Right cardiac atrium (tissue), 5 donors: ENCODE measurements around the gene ATP13A1. TPM values are rescaled to one million over a fixed set of nuclear protein-coding genes. Genes with fewer than 3 reads are reported as not detected.

Experiments used
- ATAC-seq, 2 donors: fragments of 200-7000 bp; cut with Tn5 transposase; one replicate each; pipeline versions ENCODE4 v1.8.0 to v1.9.1; 2020; ENCODE audit warnings: moderate library complexity in 2 of 2, mild to moderate bottlenecking in 1 of 2
- DNase-seq, 3 donors: peaks; one replicate each; pipeline ENCODE4 v3.0.0-alpha.2; 2020
- H3K27ac ChIP-seq: one replicate; pipeline ENCODE4 v1.5.1; 2013; ENCODE audit warnings: mild to moderate bottlenecking, low read length, control low read depth, moderate library complexity
- H3K27me3 ChIP-seq: one replicate; pipeline ENCODE4 v1.6.1; 2013; ENCODE audit not compliant: control insufficient read depth, insufficient read depth
- H3K4me1 ChIP-seq: one replicate; pipeline ENCODE4 v1.6.1; 2013; ENCODE audit warnings: low read length; ENCODE audit not compliant: control insufficient read depth, insufficient read depth
- H3K4me3 ChIP-seq: one replicate; pipeline ENCODE4 v1.5.1; 2013; ENCODE audit warnings: low read length, control low read depth
- H3K9me3 ChIP-seq: one replicate; pipeline ENCODE4 v1.6.1; 2013; ENCODE audit warnings: low read length; ENCODE audit not compliant: control insufficient read depth
- WGBS: extraction: QIAGEN DNeasy Blood & Tissue Kit; methylation state at CpG from one replicate; pipeline ENCODE4 v1.1.7; 2013; 5-methylcytosine and 5-hydroxymethylcytosine counted together
- intact Hi-C, 4 donors: fragments of 100-400 bp; cut with DNase I; formaldehyde crosslinking; loops; one replicate each; pipeline versions ENCODE4 v1.11.0 to v1.14.0; 2022 to 2023
- polyA plus RNA-seq: library from polyadenylated mRNA; stranded (reverse); fragments of 200-250 nt; gene quantifications from one replicate; pipeline ENCODE4 v1.2.3, GENCODE V29; 2013
- total RNA-seq, 4 donors: library from RNA; stranded (reverse); fragmentation: NEBNext Ultra II Directional; extraction: Animal tissue kit (Norgen Biotek cat#: 25700); gene quantifications; one replicate each; pipeline ENCODE4 v1.2.1, GENCODE V29; 2021
- donor health status: healthy with polysubstance abuse.
- donor health status: DM: no; HTN: yes; CAD: no.
- donor health status: DM: no; HTN: no; CAD: no.
- donor health status: DM: no; HTN: yes; CAD: no; lungs with severe emphysema.
- donor health status: DM: yes; HTN: yes; CAD: no.

Gene ATP13A1
- total and polyA plus RNA-seq, 5 donors = 16.7 to 28.0 (median 22.0) TPM

GRCh38 chr19:19642506-19643157 lies 20.8 kb downstream of the ATP13A1 start:
- intact Hi-C loops = loop anchor here in 3 of 4 donors (2.0 to 10.0 kb wide), 2 partner anchors 108 to 110 kb away; partner anchors contain the start of gene CILP2 (in 1 of the 3)
- H3K27ac ChIP-seq = no peak overlapping the region
- H3K4me3 ChIP-seq = peak overlapping the region; percentile 67
- H3K4me1 ChIP-seq = peaks cover 2% of the 10 kb centered on the region
- ATAC-seq (peak in 1 of 2 donors; percentile 3), DNase-seq (peak in 1 of 3 donors; percentile 40)
- 20% methylated on average over 16 of the region's 16 CpGs for WGBS
- H3K27me3 ChIP-seq = no peaks in the 10 kb centered on the region
- no peaks in the 10 kb centered on the region for H3K9me3 ChIP-seq

GRCh38 chr19:19637523-19638251 lies 25.8 kb downstream of the ATP13A1 start:
- peak in 1 of 3 donors; percentile 61 for DNase-seq
- WGBS = 69% methylated on average over 53 of the region's 53 CpGs
- no peak overlapping the region for H3K4me3 ChIP-seq
- H3K4me1 ChIP-seq = no peaks in the 10 kb centered on the region
- intact Hi-C loops = loop anchor here in 1 of 4 donors (5.0 kb wide), 1 partner anchor 85 kb away; no protein-coding TSS in a partner anchor
- no peak for ATAC-seq
- H3K9me3 ChIP-seq = no peaks in the 10 kb centered on the region
- no peaks in the 10 kb centered on the region for H3K27me3 ChIP-seq
- no peak overlapping the region for H3K27ac ChIP-seq

GRCh38 chr19:19637186-19637522 lies 26.3 kb downstream of the ATP13A1 start:
- 77% methylated on average over 27 of the region's 27 CpGs for WGBS
- no peaks in the 10 kb centered on the region for H3K27me3 ChIP-seq
- ATAC-seq = no peak
- H3K9me3 ChIP-seq = no peaks in the 10 kb centered on the region
- no peaks in the 10 kb centered on the region for H3K4me1 ChIP-seq
- H3K27ac ChIP-seq = no peak overlapping the region
- DNase-seq = no peak
- intact Hi-C loops = loop anchor here in 1 of 4 donors (5.0 kb wide), 1 partner anchor 85 kb away; no protein-coding TSS in a partner anchor
- no peak overlapping the region for H3K4me3 ChIP-seq

DNA sequence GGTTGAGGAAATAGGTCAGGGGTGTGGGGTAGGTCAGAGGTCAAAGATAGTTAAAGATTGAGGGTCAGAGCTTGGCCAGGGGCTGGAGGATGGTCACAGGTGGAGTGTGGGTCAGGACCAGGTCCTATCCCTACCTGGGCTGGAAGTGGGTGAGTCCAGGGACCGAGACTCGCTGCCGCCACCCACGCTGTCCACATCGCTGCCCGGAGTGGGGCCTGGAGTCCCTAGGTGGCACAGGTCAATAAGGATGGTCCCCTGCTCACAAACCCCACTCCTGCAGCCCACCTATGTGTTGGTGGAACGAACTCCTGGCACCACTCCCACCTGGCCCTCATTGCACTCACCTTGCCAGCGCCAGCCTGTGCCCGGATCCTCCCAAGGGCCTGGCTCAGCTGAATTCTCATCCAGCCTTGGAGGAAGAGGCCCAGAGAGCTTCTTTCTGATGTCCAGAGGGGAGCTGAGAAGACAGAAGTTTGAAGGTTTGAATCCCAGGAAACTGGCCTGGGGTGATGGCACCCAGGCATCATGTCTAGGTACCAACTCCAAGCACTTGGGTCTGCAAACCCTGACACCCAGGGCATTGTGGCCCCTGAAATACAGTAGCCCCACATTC lies 26.8 kb downstream of the ATP13A1 start:
- no peak overlapping the region for H3K4me3 ChIP-seq
- intact Hi-C loops = loop anchor here in 1 of 4 donors (5.0 kb wide), 1 partner anchor 84 kb away; no protein-coding TSS in a partner anchor
- H3K27ac ChIP-seq = no peak overlapping the region
- H3K4me1 ChIP-seq = no peaks in the 10 kb centered on the region
- no peak for ATAC-seq
- no peak for DNase-seq
- H3K9me3 ChIP-seq = no peaks in the 10 kb centered on the region
- WGBS = 99% methylated on average over 9 of the region's 9 CpGs
- no peaks in the 10 kb centered on the region for H3K27me3 ChIP-seq

- no peaks in the 10 kb centered on the region for H3K9me3 ChIP-seq
- no peaks in the 10 kb centered on the region for H3K4me1 ChIP-seq
- DNase-seq (peak in 1 of 3 donors; percentile 49), ATAC-seq (no peak)
- no peaks in the 10 kb centered on the region for H3K27me3 ChIP-seq
- no peak overlapping the region for H3K4me3 ChIP-seq
- 97% methylated on average over 14 of the region's 14 CpGs for WGBS
- no peak overlapping the region for H3K27ac ChIP-seq
- intact Hi-C loops = loop anchor here in 1 of 4 donors (5.0 kb wide), 1 partner anchor 83 kb away; no protein-coding TSS in a partner anchor
Observed at GRCh38 chr19:19635313-19635702, 28.2 kb downstream of the ATP13A1 start.

GRCh38 chr19:19634516-19635312 lies 28.8 kb downstream of the ATP13A1 start:
- H3K27ac ChIP-seq = no peak overlapping the region
- 96% methylated on average over 36 of the region's 36 CpGs for WGBS
- ATAC-seq = no peak
- peak in 2 of 3 donors; percentile 29 to 46 for DNase-seq
- no peaks in the 10 kb centered on the region for H3K4me1 ChIP-seq
- H3K4me3 ChIP-seq = no peak overlapping the region
- H3K27me3 ChIP-seq = no peaks in the 10 kb centered on the region
- H3K9me3 ChIP-seq = no peaks in the 10 kb centered on the region
- intact Hi-C loops = loop anchor here in 1 of 4 donors (5.0 kb wide), 1 partner anchor 82 kb away; no protein-coding TSS in a partner anchor

GRCh38 chr19:19633711-19634515 lies 29.6 kb downstream of the ATP13A1 start:
- Histone ChIP-seq H3K4me1 (no peaks in the 10 kb centered on the region), H3K27ac (no peak overlapping the region), H3K9me3 (no peaks in the 10 kb centered on the region), H3K4me3 (no peak overlapping the region), H3K27me3 (no peaks in the 10 kb centered on the region)
- intact Hi-C loops = no loop called here
- DNase-seq = peak in 1 of 3 donors; percentile 28
- no peak for ATAC-seq
- WGBS = 95% methylated on average over 22 of the region's 22 CpGs

DNA sequence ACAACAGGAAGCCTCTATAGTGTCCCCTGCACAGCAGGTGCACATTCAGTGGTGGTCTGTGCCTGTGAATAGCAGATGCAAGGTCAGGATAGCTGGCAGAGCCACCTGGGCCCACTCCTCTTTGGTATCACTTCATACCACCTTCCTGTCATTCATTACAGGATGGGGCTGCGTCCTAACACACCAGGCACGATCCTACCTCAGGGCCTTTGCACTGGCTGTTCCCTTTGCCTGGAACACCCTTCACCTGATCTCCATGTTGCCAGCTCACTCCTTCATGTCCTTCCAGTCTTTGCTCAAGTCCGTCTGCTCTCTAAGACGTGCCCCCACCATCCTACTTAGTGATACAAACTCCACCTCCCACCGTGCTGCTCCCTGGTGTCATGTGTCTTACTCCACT lies 30.8 kb downstream of the ATP13A1 start:
- DNase-seq = no peak
- Histone ChIP-seq H3K9me3 (no peaks in the 10 kb centered on the region), H3K4me3 (no peak overlapping the region), H3K27ac (no peak overlapping the region), H3K4me1 (no peaks in the 10 kb centered on the region), H3K27me3 (no peaks in the 10 kb centered on the region)
- intact Hi-C loops = no loop called here
- ATAC-seq = no peak
- WGBS = 89% methylated on average over 5 of the region's 5 CpGs

- no peaks in the 10 kb centered on the region for H3K4me1 ChIP-seq
- H3K9me3 ChIP-seq = no peaks in the 10 kb centered on the region
- H3K4me3 ChIP-seq = no peak overlapping the region
- no peaks in the 10 kb centered on the region for H3K27me3 ChIP-seq
- DNase-seq (peak in 1 of 3 donors; percentile 19), ATAC-seq (no peak)
- no peak overlapping the region for H3K27ac ChIP-seq
- 88% methylated on average over 7 of the region's 7 CpGs for WGBS
- intact Hi-C loops = no loop called here
Observed at GRCh38 chr19:19631346-19631745, 32.1 kb downstream of the ATP13A1 start.

DNA sequence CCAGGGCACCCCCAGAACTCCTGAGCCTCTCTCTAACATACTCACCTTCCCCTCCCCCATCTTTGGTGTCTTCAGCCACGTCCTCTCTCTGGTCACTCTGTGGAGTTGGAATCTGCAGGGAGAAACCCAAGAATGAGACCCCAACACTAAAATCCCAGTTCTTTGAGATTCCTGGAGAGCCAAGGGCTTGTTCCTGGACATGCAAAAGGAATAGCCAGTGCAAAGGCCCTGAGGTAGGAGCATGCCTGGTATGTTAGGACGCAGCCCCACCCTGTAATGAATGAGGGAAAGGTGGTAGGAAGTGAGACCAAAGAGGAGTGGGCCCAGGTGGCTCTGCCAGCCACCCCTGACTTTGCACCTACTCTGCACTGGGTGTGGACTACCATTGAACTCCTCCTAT lies 33.0 kb downstream of the ATP13A1 start:
- Histone ChIP-seq H3K9me3 (no peaks in the 10 kb centered on the region), H3K4me3 (no peak overlapping the region), H3K4me1 (no peaks in the 10 kb centered on the region), H3K27me3 (no peaks in the 10 kb centered on the region), H3K27ac (no peak overlapping the region)
- DNase-seq (no peak), ATAC-seq (no peak)
- intact Hi-C loops = no loop called here
- WGBS = 97% methylated on average over 2 of the region's 2 CpGs
